SHP77 treated with DMSO at 0.1 percent for 48 hours (cell line): Measurements from ENCODE around the gene FAM13C.

Experiments
- DNase-seq: peaks from one replicate; lab custom pipeline; 2025; lab: John Stamatoyannopoulos, UW

The FAM13C gene

DNA sequence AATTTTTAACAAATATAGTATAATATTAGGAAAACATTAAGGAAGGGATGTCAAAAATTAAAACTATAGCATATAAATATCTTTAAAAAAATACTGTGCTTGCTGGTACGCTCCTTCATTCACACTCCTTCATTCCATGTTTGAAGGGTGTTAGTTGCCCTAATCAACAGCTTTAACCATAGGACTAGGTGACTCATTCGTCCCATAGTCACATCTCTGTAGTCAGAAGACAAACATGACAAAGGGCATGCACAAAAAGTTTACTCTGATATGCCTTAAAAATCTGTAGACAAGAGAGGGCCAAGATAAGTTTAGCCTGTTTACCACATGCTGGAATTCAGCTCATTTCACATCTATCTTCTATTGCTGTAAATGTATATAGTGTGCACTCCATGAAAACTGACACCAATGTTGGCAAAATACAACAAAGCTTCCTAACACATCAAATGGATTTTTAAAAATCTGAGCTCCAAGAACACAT, 646 bp downstream of the FAM13C start:
- DNase-seq, result peak; percentile 10

DNA sequence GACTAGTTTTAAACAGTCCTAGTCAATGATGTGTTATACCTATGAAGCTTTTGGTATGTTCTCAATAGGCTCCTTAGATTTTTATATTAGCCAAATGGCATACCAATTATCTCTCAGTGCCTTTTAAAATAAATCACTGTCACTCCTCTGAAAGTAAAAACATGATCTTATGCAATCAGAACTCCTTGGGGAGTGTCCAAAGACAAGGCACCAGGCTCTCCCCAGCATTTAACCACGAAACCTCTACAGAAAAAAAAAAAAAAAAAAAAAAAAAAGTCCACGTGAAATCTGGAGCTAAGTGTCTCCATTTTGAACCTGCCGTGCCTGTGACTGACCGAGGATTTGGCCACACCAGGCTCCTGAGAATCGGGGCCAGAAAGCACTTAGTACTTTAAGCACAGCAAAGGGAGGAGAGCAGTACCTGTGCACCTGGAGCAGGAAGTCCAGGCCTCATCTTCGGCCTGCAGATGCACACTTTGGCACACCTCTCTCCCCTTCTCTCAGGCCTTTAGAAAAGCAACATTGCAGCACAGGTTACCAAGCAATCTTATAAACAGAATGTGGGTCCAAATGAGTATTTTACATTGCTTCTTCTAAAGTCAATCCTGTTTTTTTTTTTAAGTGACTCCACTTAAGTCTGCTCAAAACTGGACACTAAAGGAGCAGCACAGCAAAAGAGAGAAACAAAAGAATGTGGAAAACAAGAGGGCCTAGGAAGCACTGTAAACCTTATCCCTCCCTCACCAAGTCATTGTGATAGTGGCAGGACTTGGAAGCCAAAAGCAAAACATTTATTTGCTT, 1.5 kb downstream of the FAM13C start:
- DNase-seq, result no peak

DNA sequence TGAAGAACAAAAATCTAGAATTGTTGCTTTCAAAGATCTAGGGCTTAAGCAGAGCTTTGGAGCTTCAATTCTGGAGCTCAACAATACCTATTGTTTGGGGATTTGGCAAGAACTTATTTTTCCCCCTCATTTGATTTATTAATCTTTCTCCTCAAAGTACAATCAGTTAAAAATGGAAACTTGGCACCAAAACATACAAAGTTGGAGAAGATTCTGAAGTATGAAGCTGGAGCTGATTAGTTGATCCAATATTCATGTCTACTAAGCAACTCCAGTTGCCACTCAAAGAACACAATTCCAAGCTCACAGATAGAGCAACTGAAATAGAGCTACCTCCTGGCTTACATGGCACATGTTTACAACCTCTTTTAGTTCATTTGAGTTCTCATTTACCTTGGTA, 3.8 kb downstream of the FAM13C start:
- DNase-seq, result no peak

DNA sequence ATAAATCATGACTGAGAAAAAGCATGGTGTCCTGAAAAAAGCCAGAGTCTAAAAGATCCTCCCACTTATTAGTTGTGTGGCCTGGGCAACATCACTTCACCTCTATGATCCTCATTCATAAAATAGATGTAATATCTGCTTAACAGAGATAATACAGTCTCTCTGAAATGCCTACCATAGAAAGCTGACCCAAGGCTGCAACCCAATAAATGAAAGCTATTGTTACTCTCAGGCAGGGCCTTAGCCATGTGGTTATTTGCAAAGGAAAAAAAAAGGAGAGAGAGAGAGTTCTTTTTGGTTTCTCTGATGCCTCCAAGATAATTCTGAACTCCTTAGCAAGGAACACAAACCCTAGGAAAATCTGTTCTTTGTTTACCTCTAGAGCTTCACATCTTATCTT, 7.9 kb downstream of the FAM13C start:
- no peak for DNase-seq

DNA sequence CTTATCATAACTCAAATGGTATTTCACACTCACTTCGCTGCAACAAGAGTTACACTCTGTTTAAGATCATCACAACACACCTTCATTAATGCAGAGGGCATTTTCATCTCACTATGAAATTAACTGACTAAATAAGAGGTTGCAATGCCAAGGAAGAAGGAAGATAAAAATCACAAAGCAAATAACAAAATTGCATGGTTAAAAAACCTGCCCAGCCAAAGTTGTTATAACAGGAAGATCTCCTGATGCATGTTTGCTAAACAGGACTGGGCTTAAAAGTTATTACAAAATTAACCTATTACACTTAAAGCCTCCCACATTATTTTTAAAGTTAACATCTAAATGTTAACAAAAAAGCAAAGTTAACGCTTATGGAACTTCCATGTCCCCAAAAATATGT, 11.8 kb downstream of the FAM13C start:
- DNase-seq, result no peak

DNA sequence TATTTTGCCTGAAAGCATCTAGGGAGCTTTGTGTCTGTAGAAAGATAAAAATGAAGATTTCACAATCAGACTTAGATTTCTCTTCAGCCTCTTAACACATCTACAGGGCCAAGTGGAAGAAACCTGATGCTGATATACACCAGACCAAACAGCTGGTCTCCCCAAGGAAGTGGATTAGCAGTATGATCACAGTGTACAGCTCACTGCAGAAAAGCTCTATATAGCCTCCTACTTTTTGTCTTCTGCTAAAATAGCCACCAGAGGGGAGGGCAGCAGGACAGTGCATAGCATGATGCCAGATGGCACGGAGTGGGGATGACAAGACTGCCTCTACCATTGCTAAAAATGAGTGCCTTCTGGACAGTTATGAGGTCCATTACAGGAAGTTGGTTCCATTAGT, 16.0 kb downstream of the FAM13C start:
- DNase-seq, result no peak

DNA sequence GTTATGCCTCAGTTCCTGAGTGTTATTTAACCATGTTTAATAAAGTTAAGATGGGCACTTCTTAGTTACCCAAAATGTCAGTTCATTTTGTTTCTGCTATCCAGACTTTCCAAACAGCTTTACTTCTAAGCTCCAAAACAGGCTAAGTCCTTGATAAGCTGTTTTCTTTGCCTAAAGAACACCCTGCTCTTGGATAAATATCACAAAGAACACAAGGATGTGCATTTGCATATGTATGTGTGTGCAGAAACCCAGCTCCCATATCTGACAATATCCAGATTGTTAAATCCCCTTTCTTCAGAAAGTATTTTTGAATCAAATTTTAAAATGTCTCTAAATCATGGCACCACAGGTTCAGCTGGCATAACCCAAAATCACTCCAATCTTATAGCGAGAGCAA, 19.6 kb downstream of the FAM13C start:
- no peak for DNase-seq

DNA sequence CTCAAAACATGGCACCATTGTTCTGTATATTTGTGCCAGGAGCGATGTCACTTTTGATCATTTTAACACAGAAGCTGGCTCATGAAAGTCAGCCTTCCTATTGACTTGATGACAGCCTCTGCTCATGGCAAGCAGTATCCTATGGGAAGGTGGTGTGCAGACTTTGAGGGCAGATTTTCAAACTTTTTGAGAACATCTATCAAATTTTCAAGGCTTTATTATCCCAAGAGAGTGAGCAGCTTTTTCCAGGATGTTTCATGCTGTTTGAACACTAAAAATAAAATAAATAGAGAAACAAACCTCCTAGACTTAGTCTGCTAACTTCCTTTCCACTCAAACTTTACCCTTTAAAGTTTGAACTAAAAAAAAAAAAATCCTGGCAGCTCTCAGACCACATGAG, 20.3 kb downstream of the FAM13C start:
- DNase-seq, result no peak

DNA sequence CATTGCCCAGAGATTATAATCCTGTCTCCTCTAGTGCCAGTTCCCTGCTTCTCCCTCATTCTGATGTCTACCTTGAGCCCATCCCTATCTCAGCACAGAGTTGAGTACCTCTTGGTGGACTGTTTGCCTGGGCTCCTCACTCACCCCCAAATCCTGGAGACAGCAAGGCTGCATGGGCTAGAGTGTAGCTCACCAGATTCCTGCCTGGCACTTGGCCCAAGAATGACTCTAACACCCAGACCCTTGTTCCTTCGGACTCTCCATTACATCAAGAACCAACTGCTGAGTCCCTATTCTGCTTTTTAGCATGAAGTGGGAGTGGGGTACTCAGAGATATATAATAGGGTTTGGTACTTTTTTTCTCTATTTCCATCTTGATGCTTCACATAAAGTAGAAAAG, 22.1 kb downstream of the FAM13C start:
- DNase-seq, result no peak

DNA sequence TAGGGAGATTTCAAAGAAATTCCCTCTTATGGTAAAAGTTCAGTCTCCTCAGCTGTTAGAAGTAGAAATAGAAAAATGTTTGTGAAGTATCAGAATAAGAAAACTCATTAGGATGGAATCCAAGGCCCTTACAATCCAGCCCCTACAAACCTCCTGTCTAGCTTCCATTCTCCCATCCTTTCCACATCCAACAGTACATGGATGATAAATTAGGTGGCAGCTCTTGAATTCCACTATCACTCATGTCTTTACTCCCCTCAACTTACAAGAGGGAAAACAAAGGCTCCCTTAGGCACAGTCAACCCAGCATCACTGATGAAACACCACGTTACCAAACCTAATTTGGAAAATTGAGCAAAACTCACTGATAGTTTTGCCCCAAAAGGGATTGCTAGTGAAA, 23.0 kb downstream of the FAM13C start:
- no peak for DNase-seq

DNA sequence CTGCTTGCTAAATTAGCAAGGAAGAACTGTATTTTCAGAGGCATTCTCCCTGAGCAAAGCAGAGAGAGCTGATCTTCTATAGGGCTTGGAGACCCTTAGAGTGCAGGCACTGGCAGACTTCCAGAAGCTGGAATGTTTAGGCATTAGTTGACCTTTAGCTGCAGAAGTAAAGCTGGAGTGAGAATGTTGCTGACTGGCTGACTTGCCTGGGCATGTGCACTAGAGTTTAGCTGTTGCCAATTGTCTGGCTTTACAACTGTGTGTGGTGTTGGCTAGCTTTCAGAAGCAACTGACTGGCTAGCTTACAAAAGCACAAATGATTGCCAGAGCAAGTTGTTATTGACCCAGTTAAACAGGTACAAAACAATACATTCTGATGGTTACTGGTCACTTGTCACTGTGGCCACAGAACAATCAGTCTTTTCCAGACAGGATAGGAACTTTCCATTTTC, 25.1 kb downstream of the FAM13C start:
- peak; percentile 45 for DNase-seq

DNA sequence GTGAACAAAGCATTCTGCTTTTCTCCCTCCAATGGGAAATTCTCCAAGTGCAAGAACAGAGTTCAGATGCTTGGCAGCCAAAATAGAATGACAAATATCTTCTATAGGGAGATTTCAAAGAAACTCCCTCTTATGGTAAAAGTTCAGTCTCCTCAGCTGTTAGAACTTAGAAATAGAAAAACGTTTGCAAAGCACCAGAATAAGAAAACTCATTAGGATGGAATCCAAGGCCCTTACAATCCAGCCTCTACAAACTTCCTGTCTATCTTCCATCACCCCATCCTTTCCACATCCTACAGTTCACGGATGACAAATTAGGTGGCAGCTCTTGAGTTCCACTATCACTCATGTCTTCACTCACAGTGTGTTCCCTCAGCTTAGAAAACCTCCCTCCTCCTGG, 25.7 kb downstream of the FAM13C start:
- DNase-seq, result no peak

DNA sequence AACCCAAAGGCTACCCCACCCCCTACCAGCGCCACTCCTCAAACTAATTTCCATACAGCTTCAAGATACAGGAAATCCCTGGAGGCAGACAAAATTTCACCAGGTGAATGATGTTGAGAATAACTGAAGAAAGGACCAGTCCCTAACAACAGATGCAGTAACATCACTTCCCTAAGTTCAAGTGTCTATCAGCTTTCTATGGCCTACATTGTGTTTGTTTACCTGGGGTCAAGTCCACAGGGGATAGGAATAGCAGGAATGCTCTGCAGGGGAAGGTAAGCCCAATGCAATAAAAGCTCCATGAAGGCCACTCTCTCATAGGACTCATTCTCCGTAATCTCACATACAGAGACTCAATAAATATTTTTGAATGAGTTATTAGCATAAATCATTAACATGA, 26.9 kb downstream of the FAM13C start:
- no peak for DNase-seq

DNA sequence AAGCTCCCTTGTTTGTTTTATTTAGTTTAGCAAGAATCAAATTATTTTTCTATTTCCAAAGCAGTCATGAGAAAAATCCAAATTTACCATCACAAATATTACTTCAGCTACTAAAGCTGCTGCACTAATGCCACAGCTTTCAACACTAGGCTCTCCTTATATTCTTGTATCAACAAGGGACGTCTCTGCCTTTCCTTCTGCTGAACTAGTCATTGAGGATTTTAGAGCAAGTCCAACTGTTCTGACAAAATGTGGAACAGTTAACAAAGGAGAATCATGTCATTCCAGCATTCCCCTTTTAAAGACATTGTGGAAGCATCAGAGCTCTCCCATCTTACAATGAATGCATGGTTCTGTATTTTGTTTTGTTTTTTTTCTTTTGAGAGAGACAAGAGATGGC, 28.6 kb downstream of the FAM13C start:
- DNase-seq, result no peak

DNA sequence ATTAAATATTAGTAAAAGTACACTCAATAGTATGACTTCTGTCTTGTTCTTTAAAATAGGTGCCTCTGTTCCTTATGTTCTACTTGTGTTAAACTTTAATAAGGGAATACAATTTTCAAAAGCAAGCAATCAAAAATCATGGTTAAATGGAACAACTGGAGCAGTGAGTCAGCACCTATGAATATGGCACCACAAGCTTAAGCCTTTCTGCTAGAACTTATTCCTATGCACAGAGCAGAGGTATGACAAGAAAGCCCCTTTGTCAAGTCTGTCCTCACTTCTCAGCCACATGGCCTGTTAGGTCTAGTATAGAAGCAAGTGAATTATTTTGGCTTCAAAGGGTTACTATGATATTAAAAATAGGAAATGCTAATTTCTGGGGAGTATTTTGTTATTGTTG, 29.8 kb downstream of the FAM13C start:
- DNase-seq, result no peak

DNA sequence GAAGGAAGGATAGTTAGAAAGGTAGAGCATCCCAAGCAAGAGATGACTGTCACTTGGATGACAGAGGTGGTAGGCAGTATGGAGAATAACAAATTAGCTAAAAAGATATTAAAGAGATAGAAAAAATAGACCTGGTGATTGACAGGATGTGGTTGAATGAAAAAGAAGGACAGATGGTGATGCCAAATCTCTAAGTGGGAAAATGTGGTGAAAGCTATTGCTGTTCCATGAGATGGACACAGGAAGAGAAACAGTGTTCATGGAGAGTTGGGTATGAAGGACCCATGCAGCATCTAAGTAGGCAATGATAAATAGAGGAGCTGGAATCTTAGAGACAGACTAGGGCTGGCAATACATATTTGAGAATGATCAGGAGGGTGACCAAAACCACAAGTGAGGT, 30.7 kb downstream of the FAM13C start:
- no peak for DNase-seq

DNA sequence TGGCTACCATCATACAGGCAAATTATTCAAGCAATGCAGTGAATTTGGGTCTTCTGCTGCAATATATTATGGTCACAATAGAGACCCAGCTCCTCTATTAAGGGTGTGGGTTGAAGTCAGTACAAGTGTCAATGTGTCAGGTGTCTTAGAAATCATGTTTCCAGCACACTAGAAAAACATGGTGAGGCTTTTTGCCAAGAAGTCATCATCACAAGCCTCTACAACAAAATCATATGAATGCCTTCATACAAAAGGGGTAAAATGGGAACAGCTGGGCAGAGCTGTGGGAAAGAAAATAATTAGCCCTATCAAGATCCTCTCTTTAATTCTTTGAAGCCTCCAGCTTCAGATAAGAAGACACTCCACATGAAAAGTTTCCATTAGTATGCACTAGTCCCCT, 37.2 kb downstream of the FAM13C start:
- DNase-seq, result no peak

DNA sequence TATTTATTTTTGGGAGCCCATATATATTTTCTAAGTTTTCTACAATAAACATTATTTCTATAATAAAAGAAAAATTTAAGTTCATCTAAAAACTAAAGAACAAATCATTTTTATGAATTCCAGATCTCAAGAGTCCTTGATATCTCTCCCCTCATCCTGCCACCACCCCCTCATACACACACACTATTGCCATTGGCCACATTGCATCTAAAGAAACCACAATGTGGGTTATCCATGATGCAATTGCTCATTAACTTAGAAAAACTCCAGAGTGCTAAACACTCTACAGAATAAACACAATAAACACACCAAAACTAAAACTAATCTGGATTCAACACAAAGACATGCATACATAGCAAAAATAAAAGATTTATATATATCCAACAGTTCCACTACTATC, 37.8 kb downstream of the FAM13C start:
- no peak for DNase-seq

DNA sequence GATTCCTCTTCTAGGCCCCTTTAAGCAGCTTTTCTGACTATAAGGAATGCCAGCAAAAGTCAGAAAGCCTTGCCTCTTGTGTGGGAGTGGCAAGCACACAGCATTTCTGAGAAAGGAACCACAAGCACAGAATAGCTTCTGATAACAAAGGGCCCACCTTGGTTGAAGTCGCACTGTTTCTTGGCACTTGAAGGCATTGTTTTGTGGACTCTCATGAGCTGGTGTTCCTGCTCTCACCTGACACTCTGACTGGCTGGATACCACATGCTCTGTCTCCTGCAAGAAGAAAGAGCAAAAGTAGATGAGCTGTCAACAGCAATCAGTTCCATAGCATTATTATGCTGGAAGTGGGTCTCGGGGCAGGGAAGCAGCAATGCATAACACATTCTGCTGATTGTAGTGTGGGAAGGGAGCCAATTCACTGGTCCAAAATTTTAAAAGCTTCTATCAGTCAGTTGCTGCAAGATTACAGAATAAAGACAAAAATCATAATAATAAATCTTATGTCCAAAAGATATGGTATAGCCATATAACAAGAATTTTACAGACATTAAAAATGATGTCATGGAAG, 38.4 kb downstream of the FAM13C start:
- no peak for DNase-seq

DNA sequence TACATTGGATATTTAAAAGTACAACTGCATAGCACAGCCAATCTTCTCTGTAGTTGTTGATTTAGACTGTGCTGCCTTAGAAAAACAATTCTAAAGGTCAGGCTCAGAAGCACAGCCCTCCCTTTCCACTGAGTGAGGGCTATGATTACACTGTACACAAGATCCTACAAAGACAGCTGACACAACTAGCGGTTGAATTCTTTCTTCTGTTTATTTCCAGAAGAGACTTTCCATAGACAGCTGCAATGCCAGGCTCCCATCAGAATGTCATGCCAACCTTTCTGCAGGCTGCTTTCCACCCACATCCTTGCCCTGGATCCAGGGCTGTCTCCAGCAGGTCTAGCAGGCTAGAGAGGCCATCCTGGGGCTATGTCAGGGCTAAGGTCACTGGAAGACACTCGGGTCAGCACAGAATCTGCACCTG, 39.3 kb downstream of the FAM13C start:
- DNase-seq, result peak; percentile 62

DNA sequence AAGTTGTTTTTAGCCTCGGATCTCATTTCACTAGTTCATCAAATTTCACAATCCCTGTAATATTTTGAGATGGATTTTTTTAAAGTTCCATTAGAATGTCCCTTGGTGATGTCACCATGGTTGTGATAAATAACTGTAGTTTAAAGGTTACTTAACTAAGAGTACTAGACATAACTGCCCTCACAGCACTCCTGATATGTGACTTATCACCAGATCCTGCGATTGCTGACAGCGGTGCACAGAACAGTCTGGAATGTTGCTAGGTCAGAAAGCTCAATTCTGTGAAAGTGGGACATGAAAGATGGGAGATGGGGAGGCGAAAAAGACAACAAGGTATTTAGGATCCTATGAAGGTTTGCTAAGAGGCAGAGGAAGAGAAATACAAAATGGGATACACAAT, 40.2 kb downstream of the FAM13C start:
- DNase-seq, result no peak

DNA sequence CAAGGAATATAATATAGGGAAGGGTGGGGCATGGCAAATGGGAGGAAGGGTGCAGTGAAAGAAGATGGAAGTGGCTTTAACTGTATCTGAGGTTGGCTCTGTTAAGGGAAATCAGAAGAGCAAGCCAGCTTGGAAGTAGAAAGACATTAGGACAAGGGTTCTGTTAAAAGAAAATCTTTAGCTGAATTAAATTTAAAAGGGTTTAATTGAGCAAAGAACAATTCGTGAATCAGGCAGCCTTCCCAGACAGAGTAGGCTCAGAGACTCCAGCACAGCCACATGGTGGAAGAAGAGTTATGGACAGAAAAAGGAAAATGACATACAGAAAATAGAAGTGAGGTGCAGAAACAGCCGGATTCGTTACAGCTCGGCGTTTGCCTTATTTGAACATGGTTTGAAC, 42.0 kb downstream of the FAM13C start:
- no peak for DNase-seq

DNA sequence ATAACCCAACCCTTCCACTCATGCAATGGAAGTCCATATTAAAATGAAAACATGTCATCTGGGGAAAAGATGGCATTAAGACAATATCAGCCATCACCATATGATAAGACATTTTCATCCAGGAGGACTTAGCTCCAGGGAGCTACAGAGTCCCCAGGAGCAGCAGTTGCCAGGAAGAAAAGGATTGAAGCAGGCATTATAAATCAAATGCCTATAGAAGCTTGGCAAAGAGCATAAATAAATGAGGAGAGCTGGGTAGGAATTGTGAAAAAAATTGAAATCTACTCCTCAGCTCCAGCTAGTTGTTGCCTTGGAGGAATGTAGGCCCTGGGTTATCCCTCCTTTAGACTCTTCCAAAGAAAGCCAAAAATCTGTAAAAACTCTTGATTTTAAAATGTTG, 42.5 kb downstream of the FAM13C start:
- no peak for DNase-seq

DNA sequence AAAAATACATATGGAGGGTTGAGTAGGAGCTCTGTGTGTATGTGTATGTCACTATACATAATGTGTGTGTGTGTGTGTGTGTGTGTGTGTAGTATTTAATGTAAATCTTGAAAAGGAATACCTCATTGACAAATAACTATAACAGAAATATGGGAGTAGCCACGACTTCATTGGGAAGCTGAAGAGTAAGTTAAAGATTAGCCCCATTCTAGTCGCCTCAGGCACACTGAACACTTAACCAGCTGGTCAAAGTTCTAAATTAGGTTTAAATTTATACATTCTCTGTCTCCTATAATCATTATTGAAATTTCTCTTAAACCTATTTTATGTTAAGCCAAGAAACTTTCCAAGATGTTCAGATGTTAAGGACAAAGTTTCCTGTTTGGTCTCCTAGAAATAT, 45.3 kb downstream of the FAM13C start:
- DNase-seq, result no peak
